Fibroblast of lung (primary cell): ENCODE data around the gene KLHDC4. TPM values are rescaled to one million over a fixed set of nuclear protein-coding genes. Genes with fewer than 3 reads are reported as not detected.

Experiments
- DNase-seq, 2 donors: peaks; one replicate each; pipeline versions ENCODE4 v3.0.0 to v3.0.0-alpha.2; 2010; ENCODE audit warnings: low read depth in 2 of 2
- H2AFZ ChIP-seq: 2 replicates; pipeline ENCODE4 v1.5.1; 2012; ENCODE audit warnings: low read length, control low read depth, inconsistent platforms
- H3K27ac ChIP-seq: 2 replicates; pipeline ENCODE4 v1.5.1; 2011; ENCODE audit warnings: low read length, control low read depth; ENCODE audit not compliant: insufficient read depth
- H3K27me3 ChIP-seq: 2 replicates; pipeline ENCODE4 v1.5.1; 2011; ENCODE audit warnings: mild to moderate bottlenecking, low read length; ENCODE audit not compliant: control insufficient read depth, insufficient read depth
- H3K36me3 ChIP-seq: 2 replicates; pipeline ENCODE4 v1.5.1; 2011; ENCODE audit warnings: low read length; ENCODE audit not compliant: control insufficient read depth, insufficient read depth
- H3K4me1 ChIP-seq: 2 replicates; pipeline ENCODE4 v1.5.1; 2011; ENCODE audit warnings: low read length; ENCODE audit not compliant: control insufficient read depth, insufficient read depth; ENCODE audit errors: extremely low read depth
- H3K4me2 ChIP-seq: 2 replicates; pipeline ENCODE4 v1.5.1; 2011; ENCODE audit warnings: low read length, control low read depth; ENCODE audit not compliant: insufficient read depth; ENCODE audit errors: extremely low read depth
- H3K4me3 ChIP-seq, 4 experiments: fragments of 200-600 bp in 1 of 4; sonication (generic) in 1 of 4; replicated peaks in 1 of 4; 2 replicates each; pipeline ENCODE4 v1.5.1; 2011 to 2016; ENCODE audit warnings: low read length in 4 of 4, low read depth in 3 of 4, mild to moderate bottlenecking in 3 of 4, control low read depth in 2 of 4, inconsistent platforms in 1 of 4, mixed read lengths in 1 of 4; ENCODE audit not compliant: insufficient read depth in 1 of 4; ENCODE audit errors: control extremely low read depth in 1 of 4
- H3K79me2 ChIP-seq: 2 replicates; pipeline ENCODE4 v1.5.1; 2012; ENCODE audit warnings: mild to moderate bottlenecking, low read length, inconsistent platforms; ENCODE audit not compliant: control insufficient read depth, insufficient read depth
- H3K9ac ChIP-seq: 2 replicates; pipeline ENCODE4 v1.5.1; 2011; ENCODE audit warnings: mild to moderate bottlenecking, low read length, control low read depth; ENCODE audit not compliant: insufficient read depth
- H3K9me3 ChIP-seq: 2 replicates; pipeline ENCODE4 v1.5.1; 2012; ENCODE audit warnings: low read depth, low read length; ENCODE audit not compliant: control insufficient read depth, insufficient read depth
- H4K20me1 ChIP-seq: 2 replicates; pipeline ENCODE4 v1.5.1; 2011; ENCODE audit warnings: low read length; ENCODE audit not compliant: control insufficient read depth, insufficient read depth; ENCODE audit errors: extremely low read depth
- EZH2 ChIP-seq: IDR thresholded peaks from 2 replicates; pipeline ENCODE4 v1.5.1; 2012; ENCODE audit warnings: low read length, control low read depth, mild to moderate bottlenecking; ENCODE audit errors: missing control alignments
- polyA plus RNA-seq, 2 donors: library from polyadenylated mRNA; depleted of rRNA in 1 of 2; stranded (reverse) in 1 of 2; unstranded in 1 of 2; fragments of >200 nt; gene quantifications; 2 replicates each; pipeline ENCODE4 v1.2.1, GENCODE V29; 2011 to 2012; ENCODE audit warnings: missing spikeins in 1 of 2
- total RNA-seq: library from RNA; depleted of rRNA; stranded (reverse); fragments of >200 nt; gene quantifications from 2 replicates; pipeline ENCODE4 v1.2.1, GENCODE V29; 2014
- TF ChIP-seq, protein P1 (sequence below), 2 donors: IDR thresholded peaks in 1 of 2; conservative IDR thresholded peaks in 1 of 2; 1 replicate in 1 of 2; 2 replicates in 1 of 2; pipeline ENCODE4 v1.5.1; 2011 to 2012; ENCODE audit warnings: low read length in 2 of 2, control low read depth in 1 of 2, inconsistent platforms in 1 of 2, low read depth in 1 of 2, mild to moderate bottlenecking in 1 of 2

KLHDC4 gene
- total and polyA plus RNA-seq, 2 donors (not counting 1 experiment from before 2014, with no cell fraction given): 7.3 to 17.8 TPM

DNA sequence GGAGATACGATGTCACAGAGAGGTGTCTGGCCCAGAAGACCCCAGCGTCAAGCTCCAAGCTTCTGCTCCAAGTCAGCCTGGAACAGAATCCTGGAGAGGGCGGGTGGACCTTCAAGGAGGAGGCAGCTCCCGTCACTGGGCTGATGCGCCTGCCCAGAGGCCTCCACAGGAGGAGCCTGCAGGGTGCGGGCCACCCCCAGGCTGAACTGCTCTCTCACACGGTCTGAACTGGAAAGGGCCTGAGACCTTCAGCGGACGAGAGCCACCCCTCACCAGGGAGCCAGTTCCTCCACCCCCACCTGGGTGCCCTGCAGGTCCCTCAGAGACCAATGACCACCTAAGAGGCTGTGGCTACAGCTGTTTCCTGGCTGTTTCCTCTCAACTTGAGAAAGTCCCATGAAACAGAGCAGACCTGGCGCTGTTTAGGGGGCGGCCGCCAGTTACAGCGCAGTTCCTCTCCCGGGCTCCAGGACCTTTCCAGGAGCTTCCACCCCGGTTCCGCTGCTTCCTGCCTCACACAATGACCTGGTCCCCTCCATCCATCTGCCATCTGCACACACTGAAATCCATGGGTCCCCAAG lies 36.0 kb upstream of the KLHDC4 start:
- Histone ChIP-seq H3K79me2 (no peaks in the 10 kb centered on the region), H3K27ac (no peak overlapping the region), H3K36me3 (no peaks in the 10 kb centered on the region), H3K27me3 (no peaks in the 10 kb centered on the region), H3K4me3 (no peak overlapping the region), H3K9me3 (no peaks in the 10 kb centered on the region), H4K20me1 (no peaks in the 10 kb centered on the region), H3K9ac (no peak overlapping the region), H3K4me2 (no peak overlapping the region), H2AFZ (no peak overlapping the region), H3K4me1 (peaks cover 8% of the 10 kb centered on the region)
- TF ChIP-seq, protein P1, sequence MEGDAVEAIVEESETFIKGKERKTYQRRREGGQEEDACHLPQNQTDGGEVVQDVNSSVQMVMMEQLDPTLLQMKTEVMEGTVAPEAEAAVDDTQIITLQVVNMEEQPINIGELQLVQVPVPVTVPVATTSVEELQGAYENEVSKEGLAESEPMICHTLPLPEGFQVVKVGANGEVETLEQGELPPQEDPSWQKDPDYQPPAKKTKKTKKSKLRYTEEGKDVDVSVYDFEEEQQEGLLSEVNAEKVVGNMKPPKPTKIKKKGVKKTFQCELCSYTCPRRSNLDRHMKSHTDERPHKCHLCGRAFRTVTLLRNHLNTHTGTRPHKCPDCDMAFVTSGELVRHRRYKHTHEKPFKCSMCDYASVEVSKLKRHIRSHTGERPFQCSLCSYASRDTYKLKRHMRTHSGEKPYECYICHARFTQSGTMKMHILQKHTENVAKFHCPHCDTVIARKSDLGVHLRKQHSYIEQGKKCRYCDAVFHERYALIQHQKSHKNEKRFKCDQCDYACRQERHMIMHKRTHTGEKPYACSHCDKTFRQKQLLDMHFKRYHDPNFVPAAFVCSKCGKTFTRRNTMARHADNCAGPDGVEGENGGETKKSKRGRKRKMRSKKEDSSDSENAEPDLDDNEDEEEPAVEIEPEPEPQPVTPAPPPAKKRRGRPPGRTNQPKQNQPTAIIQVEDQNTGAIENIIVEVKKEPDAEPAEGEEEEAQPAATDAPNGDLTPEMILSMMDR (conservative IDR thresholded peaks at IDR 0.05 in 1 of 2, IDR thresholded peaks at IDR 0.05 in 1 of 2; ENCODE audit: low read depth in 1 of 2, low read length in 2 of 2): no peak
- no peak for TF ChIP-seq EZH2
- DNase-seq: no peak

DNA sequence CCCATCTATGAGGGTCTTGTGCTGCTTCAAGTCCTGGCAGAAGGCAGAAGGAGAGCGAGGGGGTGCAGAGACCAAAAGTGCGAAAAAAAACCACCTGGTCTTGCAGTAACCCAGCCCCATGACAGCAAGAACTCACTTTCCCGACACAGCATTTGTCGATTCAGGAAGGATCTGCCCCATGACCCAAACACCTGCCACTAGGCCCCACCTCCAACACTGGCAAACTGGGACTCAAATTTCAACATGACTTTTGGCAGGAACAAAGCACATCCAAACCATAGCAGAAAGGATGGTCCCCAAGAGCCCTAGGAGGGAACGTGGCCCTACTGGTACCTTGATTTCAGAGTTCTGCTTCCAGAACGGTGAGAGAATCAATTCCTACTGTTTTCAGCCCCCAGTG lies 34.7 kb upstream of the KLHDC4 start:
- Histone ChIP-seq H3K9me3 (no peaks in the 10 kb centered on the region), H3K79me2 (no peaks in the 10 kb centered on the region), H4K20me1 (no peaks in the 10 kb centered on the region), H3K36me3 (no peaks in the 10 kb centered on the region), H3K4me1 (no peaks in the 10 kb centered on the region), H3K27ac (no peak overlapping the region), H2AFZ (no peak overlapping the region), H3K4me2 (no peak overlapping the region), H3K27me3 (no peaks in the 10 kb centered on the region), H3K4me3 (no peak overlapping the region), H3K9ac (no peak overlapping the region)
- TF ChIP-seq, protein P1 (conservative IDR thresholded peaks at IDR 0.05 in 1 of 2, IDR thresholded peaks at IDR 0.05 in 1 of 2; ENCODE audit: low read depth in 1 of 2, low read length in 2 of 2): no peak
- TF ChIP-seq EZH2: no peak
- DNase-seq: no peak

DNA sequence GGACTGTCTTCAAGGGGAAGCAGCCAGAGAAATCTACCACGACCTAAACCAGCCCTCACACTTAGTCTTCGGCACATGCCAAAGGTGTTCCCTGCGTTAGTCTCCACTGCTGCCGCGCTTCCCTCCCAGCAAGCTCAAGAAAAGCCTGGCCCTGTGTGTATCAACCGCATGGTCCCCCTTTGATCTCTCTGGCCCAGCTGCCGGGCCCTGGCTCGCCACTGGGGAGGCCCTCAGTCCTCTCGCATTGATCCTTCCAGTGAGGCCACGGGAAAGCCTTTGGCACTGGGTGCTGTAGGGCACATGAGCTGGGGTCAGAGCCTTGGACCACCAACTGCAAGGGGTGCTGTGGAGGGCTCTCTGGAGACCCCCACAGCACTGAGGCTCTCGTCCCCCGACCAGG lies 29.6 kb upstream of the KLHDC4 start:
- no peaks in the 10 kb centered on the region for H3K36me3 ChIP-seq
- no peaks in the 10 kb centered on the region for H4K20me1 ChIP-seq
- peaks cover 11% of the 10 kb centered on the region for H3K27me3 ChIP-seq
- no peak for DNase-seq
- H2AFZ ChIP-seq: no peak overlapping the region
- H3K4me2 ChIP-seq: no peak overlapping the region
- no peaks in the 10 kb centered on the region for H3K9me3 ChIP-seq
- H3K9ac ChIP-seq: no peak overlapping the region
- no peak overlapping the region for H3K4me3 ChIP-seq
- H3K4me1 ChIP-seq: peaks cover 2% of the 10 kb centered on the region
- H3K27ac ChIP-seq: no peak overlapping the region
- TF ChIP-seq, protein P1 (conservative IDR thresholded peaks at IDR 0.05 in 1 of 2, IDR thresholded peaks at IDR 0.05 in 1 of 2; ENCODE audit: low read depth in 1 of 2, low read length in 2 of 2): no peak
- H3K79me2 ChIP-seq: no peaks in the 10 kb centered on the region
